Activated T-cell treated with anti-CD3 and anti-CD28 coated beads for 4 hours (primary cell): ENCODE data around the gene COL9A2.

Experiments used
- DNase-seq: peaks from one replicate; pipeline ENCODE4 v3.0.0-alpha.2; 2020

Gene COL9A2

GRCh38 chr1:40301541-40302299 is 15.4 kb downstream of the COL9A2 start:
- no peak for DNase-seq

GRCh38 chr1:40301066-40301465 is 16.0 kb downstream of the COL9A2 start:
- DNase-seq: no peak

- no peak for DNase-seq
Measured at GRCh38 chr1:40300651-40301050, 16.4 kb downstream of the COL9A2 start.

- no peak for DNase-seq
Measured at GRCh38 chr1:40300249-40300567, 16.9 kb downstream of the COL9A2 start.

- no peak for DNase-seq
Measured at GRCh38 chr1:40299366-40300248, 17.5 kb downstream of the COL9A2 start.

GRCh38 chr1:40291293-40291692 is 25.8 kb downstream of the COL9A2 start:
- no peak for DNase-seq

GRCh38 chr1:40281853-40282252 is 35.2 kb downstream of the COL9A2 start:
- DNase-seq: no peak

- no peak for DNase-seq
Measured at GRCh38 chr1:40276122-40276521, 41.0 kb downstream of the COL9A2 start.

- DNase-seq: no peak
Measured at GRCh38 chr1:40274331-40274730, 42.8 kb downstream of the COL9A2 start.

GRCh38 chr1:40273547-40274166 is 43.4 kb downstream of the COL9A2 start:
- DNase-seq: no peak

- DNase-seq: no peak
Measured at GRCh38 chr1:40272653-40273213, 44.4 kb downstream of the COL9A2 start.

GRCh38 chr1:40270152-40270834 is 46.8 kb downstream of the COL9A2 start:
- no peak for DNase-seq

- DNase-seq: no peak
Measured at GRCh38 chr1:40268211-40268610, 48.9 kb downstream of the COL9A2 start.

- no peak for DNase-seq
Measured at GRCh38 chr1:40267767-40268187, 49.3 kb downstream of the COL9A2 start.

GRCh38 chr1:40266786-40267535 is 50.1 kb downstream of the COL9A2 start:
- DNase-seq: no peak

GRCh38 chr1:40265919-40266318 is 51.2 kb downstream of the COL9A2 start:
- DNase-seq: no peak

- DNase-seq: no peak
Measured at GRCh38 chr1:40265298-40265697, 51.8 kb downstream of the COL9A2 start.

GRCh38 chr1:40264354-40264781 is 52.7 kb downstream of the COL9A2 start:
- DNase-seq: no peak

- DNase-seq: no peak
Measured at GRCh38 chr1:40258445-40258769, 58.7 kb downstream of the COL9A2 start.

GRCh38 chr1:40257688-40258444 is 59.2 kb downstream of the COL9A2 start, which contains the start of gene ZMPSTE24:
Gene ZMPSTE24, plus strand, starts transcription at chr1:40258236. Its CDS starts 36 bp downstream, at chr1:40258272.
- DNase-seq: peak; percentile 93

- no peak for DNase-seq
Measured at GRCh38 chr1:40257313-40257687, 59.8 kb downstream of the COL9A2 start.
